Breast epithelium (tissue), 3 donors: ENCODE data around the gene OSGEP.

ENCODE experiments used
- CTCF ChIP-seq, 3 donors: fragments of 450-650 bp; IDR thresholded peaks; one replicate each; pipeline ENCODE4 v1.5.1; 2016 to 2017; ENCODE audit warnings: antibody characterized with exemption in 3 of 3, mild to moderate bottlenecking in 3 of 3, moderate library complexity in 3 of 3
- POLR2A ChIP-seq: fragments of 450-650 bp; IDR thresholded peaks from one replicate; pipeline ENCODE4 v1.6.1; 2016; ENCODE audit warnings: antibody characterized with exemption, mild to moderate bottlenecking, moderate library complexity
- POLR2AphosphoS5 ChIP-seq, 3 donors: sonication (generic); formaldehyde crosslinking; IDR thresholded peaks; one replicate each; pipeline ENCODE4 v1.6.1; 2017; ENCODE audit warnings: antibody characterized with exemption in 3 of 3

DNA sequence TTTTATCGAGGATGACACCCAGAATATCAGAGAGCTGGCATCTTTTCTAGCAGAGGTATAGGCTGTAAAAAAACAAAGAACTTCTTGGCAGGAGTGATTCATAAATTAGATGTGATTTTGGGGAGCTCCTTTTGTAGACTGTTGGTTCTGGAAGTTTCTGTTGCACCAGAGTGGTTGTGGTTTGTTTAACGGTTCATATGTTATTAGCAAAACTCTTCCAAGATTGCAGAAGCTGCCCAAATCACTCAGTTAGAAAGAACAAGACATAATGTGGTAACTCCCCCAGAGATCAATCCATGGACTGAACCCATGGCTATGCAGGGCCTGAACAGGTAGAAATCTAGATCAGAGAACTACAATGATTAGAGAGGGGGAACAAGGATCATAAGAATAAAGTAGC is 44.0 kb upstream of the OSGEP start:
- TF ChIP-seq CTCF (IDR thresholded peaks at IDR 0.05) (no peak), POLR2AphosphoS5 (IDR thresholded peaks at IDR 0.05) (no peak), POLR2A (no peak)
